GF-D8 (cell line): ENCODE results near the gene CX3CL1.
"Not testable (repeated sequence)": the region's sequence is repeated elsewhere in the genome, so short reads cannot be mapped to it uniquely, and the experiment has no call there.

Source experiments
- DNase-seq: peaks from one replicate; lab custom pipeline; 2025; lab: John Stamatoyannopoulos, UW

Gene CX3CL1

DNA sequence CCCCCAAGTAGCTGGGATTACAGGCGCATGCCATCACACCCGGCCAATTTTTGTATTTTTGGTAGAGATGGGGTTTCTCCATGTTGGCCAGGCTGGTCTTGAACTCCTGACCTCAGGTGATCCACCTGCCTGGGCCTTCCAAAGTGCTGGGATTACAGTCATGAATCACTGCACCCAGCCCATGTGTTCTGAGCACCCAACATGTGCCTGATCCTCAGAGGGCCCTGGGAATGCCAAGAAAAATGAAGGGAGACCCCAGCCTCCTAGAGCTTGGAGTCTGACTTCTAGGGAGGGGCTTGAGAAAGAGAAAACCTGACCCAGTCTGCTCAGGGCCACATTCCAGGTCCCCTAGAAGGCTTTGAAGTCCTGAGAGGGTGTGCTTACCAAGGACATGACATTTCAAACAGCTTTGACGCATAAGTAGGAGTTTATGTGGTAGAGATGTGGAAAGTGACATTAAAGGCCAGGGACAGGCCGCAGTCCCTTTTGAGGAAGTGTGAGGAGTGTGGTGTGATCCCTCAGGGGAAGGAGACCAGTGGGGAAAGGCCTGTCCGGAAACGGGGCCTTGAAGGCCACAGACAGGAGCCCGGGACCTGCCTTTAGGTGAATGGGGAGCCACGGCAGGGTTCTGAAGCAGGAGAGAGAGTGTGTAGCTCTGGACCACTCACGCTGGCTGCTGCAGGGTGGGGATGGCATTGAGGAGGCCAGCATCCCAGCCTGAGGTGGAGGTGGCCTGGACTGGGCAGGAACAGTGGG lies 14.8 kb upstream of the CX3CL1 start:
- peak; percentile 26 for DNase-seq

DNA sequence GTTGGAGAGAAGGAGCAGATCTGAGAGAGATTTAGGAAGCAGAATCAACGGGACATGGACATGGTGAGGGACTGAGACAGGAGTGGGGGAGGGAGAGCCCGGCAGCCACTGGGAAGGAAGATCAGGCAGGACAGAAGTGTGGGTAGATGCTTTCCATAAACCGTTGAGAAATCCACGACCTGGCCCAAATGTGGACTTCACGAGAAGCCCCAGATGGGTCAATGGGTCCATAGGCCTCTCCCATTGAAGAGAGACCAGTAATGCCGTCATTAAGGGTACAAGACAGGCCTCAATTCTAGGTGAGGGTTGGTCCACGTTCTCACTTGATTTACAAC lies 14.2 kb upstream of the CX3CL1 start:
- DNase-seq, result no peak

DNA sequence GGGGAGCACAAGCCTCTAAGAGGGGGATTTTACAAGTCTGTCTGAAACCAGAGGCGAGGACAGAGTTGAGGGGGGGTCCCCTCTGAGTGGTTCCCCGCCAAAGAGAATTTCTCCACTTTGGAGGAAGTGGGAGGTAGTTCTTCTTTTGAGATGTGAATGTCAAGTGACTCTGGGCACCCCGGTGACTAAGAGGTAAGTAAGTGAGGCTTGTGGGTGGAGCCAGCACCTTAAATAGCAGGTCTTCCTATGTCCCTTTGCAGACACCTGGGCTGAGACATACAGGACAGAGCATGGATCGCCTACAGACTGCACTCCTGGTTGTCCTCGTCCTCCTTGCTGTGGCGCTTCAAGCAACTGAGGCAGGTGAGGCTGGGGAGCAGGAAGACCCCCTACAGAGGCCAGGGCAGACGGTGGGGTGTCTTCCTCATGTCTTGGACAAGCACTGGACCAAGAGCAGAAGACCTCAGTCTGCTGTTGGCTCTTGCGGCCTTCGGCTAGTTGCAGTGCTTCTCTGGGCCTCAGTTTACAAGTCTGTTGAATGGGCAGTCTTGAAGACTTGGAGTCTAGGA lies 13.7 kb upstream of the CX3CL1 start, which contains the start of gene CCL22:
Gene CCL22 (plus strand): TSS at position 257 of the 569 bp plus-strand sequence. CDS start 34 bp downstream, at position 291.
- DNase-seq, result no peak

DNA sequence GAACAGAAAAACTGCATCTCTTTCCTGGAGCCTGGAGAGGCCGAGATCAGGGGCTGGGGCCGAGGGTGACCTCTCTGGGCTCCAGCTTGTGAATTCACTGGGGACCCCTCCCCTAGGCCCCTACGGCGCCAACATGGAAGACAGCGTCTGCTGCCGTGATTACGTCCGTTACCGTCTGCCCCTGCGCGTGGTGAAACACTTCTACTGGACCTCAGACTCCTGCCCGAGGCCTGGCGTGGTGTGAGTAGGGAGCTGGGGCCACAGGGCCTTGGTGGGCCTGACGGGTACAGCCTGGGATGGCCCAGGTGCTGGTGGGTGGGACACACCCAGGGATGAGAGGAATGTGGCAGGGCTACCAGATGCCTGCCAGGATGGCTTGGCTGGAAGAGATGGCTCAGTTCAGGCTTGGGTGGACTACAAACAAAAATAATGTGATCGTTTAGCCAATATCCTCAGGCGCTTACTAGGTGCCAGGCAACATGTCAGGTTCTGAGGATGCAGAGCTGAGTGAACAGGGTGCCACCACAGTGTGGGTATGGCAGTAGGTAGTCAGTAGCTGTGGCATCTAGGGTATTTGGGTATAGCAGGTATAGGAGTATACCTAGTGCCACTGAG lies 11.9 kb upstream of the CX3CL1 start:
- DNase-seq, result no peak

DNA sequence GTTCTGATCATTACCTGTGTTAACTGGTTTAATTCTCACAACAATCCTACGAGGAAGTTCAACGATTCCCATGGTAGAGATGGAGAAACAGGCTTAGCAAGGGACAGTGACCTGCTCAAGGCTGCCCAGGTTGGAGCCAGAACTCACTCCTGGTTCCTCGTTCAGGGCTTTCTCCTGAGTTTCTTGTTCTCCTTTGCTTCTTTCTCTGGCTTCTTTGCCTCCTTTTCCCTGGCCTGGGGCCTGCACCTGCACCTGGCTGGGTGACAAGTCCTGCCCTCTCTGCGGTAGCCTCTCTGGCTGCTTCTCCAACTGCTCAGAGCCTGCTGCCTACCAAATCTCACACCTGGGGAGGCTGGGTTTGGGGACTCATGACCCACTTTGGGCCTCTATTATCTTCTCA lies 10.9 kb upstream of the CX3CL1 start:
- DNase-seq, result no peak

DNA sequence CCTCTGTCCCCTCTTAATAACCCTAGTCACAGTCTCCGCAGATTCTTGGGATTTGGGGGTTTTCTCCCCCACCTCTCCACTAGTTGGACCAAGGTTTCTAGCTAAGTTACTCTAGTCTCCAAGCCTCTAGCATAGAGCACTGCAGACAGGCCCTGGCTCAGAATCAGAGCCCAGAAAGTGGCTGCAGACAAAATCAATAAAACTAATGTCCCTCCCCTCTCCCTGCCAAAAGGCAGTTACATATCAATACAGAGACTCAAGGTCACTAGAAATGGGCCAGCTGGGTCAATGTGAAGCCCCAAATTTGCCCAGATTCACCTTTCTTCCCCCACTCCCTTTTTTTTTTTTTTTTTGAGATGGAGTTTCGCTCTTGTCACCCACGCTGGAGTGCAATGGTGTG lies 8.1 kb upstream of the CX3CL1 start:
- DNase-seq, result no peak

DNA sequence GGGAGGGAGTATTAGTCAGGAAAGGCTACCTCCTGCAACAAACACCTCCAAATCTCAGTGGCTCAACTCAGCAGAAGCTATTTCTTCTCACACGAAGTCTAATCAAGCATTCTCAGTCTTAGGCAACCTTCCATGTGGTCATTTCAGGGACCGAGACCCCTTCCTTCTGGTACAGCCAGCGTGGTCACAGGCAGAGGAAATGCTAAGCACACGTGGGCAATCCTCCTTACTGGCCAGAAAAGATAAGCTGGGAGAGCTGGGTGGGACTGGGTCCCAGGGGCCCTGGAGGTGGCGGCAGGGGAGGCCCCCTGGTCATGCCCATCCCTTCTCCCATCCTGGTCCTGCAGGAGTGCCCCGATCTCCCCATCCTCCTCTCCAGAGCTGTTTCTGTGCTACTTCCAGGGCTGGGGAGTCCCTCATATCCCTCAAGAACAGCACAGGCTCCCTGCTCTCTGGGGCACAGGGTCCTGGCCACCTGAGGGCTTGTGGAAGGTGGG lies 5.7 kb upstream of the CX3CL1 start:
- DNase-seq, result no peak

DNA sequence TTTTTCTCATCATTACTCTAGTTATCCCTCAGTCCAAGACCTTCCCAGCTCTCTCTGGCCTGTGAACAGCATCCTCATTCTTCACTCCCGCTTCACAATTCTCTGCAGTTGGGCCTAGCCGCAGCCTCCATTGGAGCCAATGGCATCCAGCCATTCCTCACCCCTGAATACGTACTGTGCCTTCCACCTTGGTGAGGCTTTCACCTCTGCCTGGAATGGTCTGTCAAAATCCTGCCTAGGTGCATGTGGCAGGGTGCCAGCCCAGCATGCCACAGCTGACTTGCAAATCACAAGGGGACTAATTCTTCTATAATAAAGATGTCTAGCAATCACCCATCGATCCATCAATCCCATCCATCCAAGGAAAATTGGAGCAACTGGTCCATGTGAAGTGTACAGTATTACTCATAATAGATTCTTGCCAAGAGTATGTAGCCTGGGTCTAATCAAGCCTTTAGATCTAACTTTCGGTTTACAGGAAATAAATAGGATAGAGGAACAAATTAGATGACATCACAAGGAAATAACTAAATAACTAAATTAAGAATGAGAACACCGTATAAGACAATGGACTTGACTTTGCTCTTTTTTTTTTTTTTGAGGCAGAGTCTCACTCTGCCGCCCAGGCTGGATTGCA lies 5.1 kb upstream of the CX3CL1 start:
- no peak for DNase-seq

DNA sequence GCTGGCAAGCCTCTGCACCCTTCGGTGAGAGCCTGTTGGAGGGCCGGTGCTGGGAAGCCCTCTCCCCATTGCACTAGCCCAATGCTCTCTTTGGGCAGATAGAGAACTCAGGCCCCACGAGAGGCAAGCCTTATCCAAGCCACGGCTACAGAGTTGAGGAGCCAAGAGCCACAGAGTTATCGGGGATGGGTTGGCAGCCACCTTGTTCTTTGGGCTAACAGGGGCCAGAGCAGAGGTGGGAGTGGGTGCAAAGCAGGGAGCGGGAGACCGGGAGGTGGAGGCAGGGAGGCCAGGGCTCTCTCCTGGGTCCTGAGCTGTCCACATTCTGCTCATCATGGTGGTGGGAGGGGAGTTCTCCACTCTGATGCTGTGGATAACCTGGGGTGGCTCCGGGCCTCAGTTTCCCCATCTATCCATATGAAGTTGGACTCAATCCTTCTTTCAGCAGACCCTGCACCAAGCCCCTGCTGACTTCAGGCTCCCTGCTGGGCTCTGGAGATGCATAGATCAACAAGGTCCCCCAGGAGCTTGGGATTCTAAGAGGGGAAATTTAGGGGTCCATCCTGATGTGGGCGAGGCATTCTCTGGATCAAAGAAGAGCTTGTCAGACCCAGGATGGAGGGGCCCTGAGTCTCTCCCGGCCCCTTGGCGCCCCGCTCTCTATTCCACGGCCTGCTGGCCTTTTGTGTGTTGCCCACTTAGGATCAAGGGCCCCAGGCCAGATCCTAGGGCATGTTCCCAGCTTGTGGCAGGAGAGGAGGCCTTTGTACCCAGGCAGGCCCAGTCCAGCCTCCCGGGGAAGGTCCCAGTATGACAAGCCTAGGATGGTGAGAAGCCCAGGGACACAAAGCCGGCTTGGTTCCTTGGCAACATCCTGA lies 557 bp upstream of the CX3CL1 start:
- no peak for DNase-seq

DNA sequence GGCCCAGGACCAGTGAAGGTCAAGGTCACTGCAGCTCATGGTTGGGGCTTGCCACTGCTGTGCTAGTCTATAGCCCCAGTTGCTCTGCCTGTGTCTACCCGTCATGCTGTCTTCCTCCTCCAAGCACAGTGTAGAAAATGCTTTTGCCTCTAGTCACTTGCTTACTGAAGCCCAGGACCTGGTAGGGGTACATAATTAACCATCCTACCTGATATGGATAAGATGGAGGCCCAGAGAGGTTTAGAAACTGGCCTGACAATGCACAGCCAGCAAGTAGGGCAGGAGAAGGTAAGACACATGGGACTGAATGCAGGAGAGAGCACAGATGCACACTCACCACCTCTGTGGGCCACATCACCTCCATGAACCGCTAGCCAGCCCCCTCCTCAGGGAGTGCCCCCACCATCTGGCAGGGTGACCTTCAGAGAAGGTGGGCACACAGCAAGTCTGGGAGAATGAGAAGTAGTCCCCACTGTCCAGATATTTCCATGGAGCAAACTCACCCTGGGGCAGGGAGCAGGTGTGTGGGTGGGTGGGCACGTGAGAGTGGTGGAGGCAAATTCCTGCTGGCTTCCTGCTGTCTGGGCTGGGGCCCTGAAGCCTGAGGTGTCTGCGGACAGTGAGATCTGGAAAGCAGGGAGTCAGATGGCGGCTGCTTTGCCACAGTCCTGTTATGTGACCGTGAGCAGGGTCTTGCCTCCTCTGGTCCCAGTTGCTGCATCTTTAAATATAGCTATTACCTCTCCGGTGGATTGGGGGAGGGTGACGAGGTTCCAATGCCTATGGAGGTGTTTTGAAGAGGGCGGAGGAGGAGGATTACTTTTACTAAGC lies 1.0 kb downstream of the CX3CL1 start:
- no peak for DNase-seq

DNA sequence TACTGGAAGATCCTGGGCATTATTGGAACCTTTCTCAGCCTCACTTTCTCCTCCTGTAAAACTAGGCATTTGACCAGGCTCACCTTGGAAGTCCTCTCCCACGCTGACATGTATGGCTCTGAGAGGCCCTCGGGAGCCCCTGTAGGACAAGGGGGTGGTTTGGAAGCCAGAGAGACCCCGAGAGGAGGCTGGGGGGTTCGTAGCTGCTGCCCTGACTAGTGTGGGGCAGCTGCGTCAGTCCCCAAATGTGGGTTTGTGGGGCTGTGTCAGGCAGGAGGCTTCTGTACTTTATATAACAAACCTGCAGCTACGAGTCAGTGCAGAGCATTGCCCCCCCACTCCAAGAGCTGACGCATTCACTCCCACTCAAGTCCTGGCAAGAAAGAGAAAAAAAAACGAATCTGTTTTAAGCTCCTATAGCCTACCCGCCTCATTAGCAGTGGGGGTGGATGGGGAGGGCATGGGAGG lies 1.8 kb downstream of the CX3CL1 start:
- no peak for DNase-seq

DNA sequence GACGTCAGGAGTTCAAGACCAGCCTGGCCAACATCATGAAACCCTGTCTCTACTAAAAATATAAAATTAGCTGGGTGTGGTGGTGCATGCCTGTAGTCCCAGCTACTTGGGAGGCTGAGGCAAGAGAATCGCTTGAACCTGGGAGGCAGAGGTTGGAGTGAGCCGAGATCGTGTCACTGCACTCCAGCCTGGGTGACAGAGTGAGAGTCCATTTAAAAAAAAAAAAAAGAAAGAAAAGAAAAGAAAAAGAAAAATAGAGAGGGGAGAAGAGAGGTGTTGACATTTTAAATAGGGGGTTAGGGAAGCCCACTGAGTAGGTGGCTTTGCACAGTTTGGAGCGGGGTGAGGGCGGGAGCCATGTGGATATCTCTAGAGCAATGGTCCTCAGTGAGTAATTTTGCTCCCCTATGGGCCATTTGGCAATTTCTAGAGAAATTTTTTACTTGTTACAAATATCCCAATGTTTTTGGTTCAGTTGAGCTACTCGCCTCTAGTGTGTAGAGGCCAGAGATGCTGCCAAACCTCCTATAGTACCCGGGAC lies 2.7 kb downstream of the CX3CL1 start:
- DNase-seq, result not testable (repeated sequence)

DNA sequence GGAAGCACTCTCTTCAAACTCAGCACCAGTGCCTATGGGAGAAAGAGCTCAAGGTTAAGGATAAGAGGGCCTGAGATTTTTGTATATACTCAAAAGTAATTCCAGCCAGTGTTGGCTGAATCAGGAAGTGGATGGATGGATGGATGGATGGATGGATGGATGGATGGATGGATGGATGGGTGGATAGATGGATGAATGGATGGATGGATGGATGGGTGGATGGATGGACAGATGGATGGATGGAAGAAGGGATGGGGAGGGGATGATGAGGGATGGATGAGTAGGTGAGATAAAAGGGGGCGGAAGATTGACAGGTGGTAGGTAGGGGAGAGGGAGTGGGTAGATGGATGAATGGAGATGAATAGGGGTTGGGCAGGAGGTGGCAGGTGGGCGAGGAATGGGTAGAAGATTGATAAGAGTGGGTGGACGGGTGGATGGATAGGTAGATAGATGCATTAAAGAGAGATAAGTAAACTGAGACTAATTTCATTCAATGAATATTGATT lies 4.1 kb downstream of the CX3CL1 start:
- no peak for DNase-seq

DNA sequence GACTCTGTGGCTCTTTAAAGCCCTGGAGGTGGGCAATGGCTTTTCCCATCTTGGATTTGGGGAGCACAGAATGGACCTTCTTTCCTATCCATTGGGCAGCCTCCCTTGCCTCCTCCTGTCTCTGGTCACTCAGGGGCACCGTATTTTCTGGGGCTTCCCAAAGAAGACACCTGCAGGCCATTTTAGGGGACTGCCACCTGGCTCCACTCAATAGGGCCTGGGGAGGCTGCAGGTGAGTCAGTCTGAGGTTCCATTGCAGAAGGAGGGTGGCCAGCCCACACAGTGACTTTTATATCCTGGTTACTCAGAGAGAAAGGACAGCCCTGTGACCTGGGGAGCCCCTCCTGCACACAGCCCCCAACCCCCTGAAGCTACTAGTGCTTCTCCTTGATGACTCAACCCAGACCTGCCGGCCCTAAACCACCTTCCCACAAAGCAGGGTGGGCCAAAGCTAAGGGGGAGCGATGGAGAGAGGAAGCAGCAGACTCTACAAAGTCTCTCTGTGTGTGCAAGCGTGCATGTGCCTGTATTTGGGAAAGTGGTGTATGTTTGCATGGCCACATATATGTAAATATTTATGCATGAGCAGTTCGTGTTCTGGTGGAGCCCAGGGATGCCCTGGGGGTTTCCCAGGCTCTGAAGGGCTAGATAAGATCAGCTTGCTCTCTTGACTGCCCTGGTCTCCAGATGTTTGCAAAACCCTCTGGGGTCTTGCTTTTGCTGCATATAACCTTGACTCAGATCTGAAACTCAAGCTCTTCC lies 5.0 kb downstream of the CX3CL1 start:
- no peak for DNase-seq

DNA sequence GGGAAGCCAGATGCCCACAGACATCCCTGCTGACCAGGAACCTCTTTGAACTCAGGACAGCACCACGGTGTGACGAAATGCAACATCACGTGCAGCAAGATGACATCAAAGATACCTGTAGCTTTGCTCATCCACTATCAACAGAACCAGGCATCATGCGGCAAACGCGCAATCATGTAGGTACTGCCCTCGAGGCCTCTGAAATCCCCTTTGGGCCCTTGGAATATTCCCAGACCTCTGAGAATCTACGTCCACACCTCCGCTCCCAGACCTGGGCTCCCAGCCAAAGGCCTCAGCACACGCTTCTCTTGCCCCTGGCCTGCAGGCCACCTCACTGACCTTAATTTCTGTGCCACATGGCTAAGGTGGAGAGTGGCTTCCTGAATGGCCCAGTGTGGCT lies 7.3 kb downstream of the CX3CL1 start:
- no peak for DNase-seq

DNA sequence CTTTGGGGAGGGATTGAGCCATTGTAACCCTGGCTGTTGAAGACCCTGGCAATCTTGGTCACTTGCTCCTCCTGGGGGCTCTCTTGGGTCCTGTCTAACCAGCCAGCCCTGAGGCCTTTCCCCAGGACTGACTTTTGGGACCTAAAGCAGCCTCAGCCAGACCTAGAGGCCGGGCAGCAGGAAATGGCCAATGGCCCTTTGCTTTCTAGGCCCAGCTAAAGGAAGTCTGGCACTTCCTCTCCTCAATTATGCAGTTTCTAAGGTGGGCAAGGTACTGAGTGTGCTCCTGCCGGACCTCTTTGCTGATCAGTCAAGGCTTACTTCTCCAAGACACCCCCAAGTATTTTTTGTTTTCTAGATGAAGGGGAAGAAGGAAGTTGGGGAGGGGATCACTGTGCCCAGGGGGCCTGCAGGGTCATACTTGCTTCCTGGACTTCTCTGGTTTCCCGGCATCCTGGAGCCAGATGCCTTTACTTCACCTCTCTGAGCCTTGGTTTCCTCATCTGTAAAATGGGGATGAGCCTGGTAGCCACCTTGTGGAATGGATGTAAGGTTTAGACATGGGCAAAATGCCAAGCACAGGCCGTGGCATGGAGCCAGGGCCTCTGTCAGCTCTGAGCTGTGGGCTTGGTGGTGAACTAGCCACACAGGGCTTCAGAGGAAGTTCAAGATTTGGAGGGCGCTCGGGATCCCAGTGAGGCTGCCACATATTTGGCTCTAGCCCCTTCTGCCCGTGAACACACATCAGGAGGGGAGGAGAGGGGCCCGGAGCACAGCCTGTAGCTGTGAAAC lies 8.6 kb downstream of the CX3CL1 start:
- DNase-seq, result no peak

DNA sequence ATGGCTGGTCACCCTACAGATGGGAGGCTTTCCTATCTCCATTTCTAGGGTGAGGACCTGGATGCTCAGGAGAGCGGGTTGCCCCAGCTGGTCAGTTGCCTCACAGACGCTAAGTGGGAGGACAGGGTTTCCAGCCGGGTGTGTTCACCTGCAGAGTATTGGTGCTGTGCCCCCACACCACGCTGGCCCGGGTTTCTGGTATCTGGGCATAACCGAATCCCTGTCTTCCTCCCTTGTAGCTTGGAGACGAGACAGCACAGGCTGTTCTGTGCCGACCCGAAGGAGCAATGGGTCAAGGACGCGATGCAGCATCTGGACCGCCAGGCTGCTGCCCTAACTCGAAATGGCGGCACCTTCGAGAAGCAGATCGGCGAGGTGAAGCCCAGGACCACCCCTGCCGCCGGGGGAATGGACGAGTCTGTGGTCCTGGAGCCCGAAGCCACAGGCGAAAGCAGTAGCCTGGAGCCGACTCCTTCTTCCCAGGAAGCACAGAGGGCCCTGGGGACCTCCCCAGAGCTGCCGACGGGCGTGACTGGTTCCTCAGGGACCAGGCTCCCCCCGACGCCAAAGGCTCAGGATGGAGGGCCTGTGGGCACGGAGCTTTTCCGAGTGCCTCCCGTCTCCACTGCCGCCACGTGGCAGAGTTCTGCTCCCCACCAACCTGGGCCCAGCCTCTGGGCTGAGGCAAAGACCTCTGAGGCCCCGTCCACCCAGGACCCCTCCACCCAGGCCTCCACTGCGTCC lies 9.7 kb downstream of the CX3CL1 start:
- no peak for DNase-seq
